Measurements from ENCODE around the gene REL.
"Not testable (repeated sequence)": the region's sequence is repeated elsewhere in the genome, so short reads cannot be mapped to it uniquely, and the experiment has no call there.

Gene REL

GRCh38 chr2:60884800-60885199, 3.4 kb downstream of the REL start:
- H3K27ac ChIP-seq (ENCODE audit: low read depth, low read length) = peak overlapping the region; percentile 95
- H3K27me3 ChIP-seq (ENCODE audit: control insufficient read depth in 5 of 5, insufficient read depth in 4 of 5, low read length in 5 of 5) = no peaks in the 10 kb centered on the region
- H3K9ac ChIP-seq (ENCODE audit: low read length in 5 of 5) = peak overlapping the region in 4 of 5 donors; percentile 9 to 98 (median 52)
- no peaks in the 10 kb centered on the region for H3K36me3 ChIP-seq (ENCODE audit: control insufficient read depth in 5 of 5, insufficient read depth in 5 of 5, low read length in 5 of 5)
- H3K9me3 ChIP-seq (ENCODE audit: control insufficient read depth in 5 of 5, low read length in 5 of 5) = no peaks in the 10 kb centered on the region
- peaks cover 0 to 38% (median 30%) of the 10 kb centered on the region in 5 donors for H3K4me1 ChIP-seq (ENCODE audit: control insufficient read depth in 5 of 5, insufficient read depth in 5 of 5, low read length in 5 of 5)
- H3K4me3 ChIP-seq (ENCODE audit: low read depth in 1 of 5, low read length in 5 of 5) = peak overlapping the region in 4 of 5 donors; percentile 4 to 91 (median 14)

GRCh38 chr2:60885683-60886082, 4.3 kb downstream of the REL start:
- Histone ChIP-seq H3K36me3 (ENCODE audit: control insufficient read depth in 5 of 5, insufficient read depth in 5 of 5, low read length in 5 of 5) (no peaks in the 10 kb centered on the region), H3K9ac (ENCODE audit: low read length in 5 of 5) (peak overlapping the region in 3 of 5 donors; percentile 2 to 48 (median 25)), H3K27ac (ENCODE audit: low read depth, low read length) (peak overlapping the region; percentile 95), H3K9me3 (ENCODE audit: control insufficient read depth in 5 of 5, low read length in 5 of 5) (no peaks in the 10 kb centered on the region), H3K4me3 (ENCODE audit: low read depth in 1 of 5, low read length in 5 of 5) (peak overlapping the region in 2 of 5 donors; percentile 18 to 91), H3K4me1 (ENCODE audit: control insufficient read depth in 5 of 5, insufficient read depth in 5 of 5, low read length in 5 of 5) (peaks cover 0 to 31% (median 24%) of the 10 kb centered on the region in 5 donors), H3K27me3 (ENCODE audit: control insufficient read depth in 5 of 5, insufficient read depth in 4 of 5, low read length in 5 of 5) (no peaks in the 10 kb centered on the region)

DNA sequence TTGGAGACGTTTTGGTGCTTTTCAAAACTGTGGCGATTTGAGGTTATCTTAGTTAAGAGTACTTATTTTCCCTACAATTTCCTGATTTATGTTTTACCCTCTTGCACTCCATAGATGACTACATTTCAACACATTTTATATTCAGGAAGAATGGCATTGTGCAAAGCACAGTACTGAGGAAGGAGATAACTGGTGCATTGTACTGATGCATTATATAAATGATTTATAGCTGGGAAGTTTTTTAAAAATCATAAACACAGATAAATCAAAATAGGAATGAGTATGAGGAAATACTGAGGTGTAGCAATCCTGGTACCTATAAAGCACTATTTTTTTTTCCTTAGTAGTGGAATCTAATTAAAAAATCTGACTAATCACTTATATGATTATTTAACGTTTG, 5.6 kb downstream of the REL start:
- H3K27ac ChIP-seq (ENCODE audit: low read depth, low read length) = no peak overlapping the region
- no peaks in the 10 kb centered on the region for H3K27me3 ChIP-seq (ENCODE audit: control insufficient read depth in 5 of 5, insufficient read depth in 4 of 5, low read length in 5 of 5)
- peaks cover 0 to 2% (median 2%) of the 10 kb centered on the region in 5 donors for H3K36me3 ChIP-seq (ENCODE audit: control insufficient read depth in 5 of 5, insufficient read depth in 5 of 5, low read length in 5 of 5)
- H3K9ac ChIP-seq (ENCODE audit: low read length in 5 of 5) = no peak overlapping the region
- no peak overlapping the region for H3K4me3 ChIP-seq (ENCODE audit: low read depth in 1 of 5, low read length in 5 of 5)
- H3K4me1 ChIP-seq (ENCODE audit: control insufficient read depth in 5 of 5, insufficient read depth in 5 of 5, low read length in 5 of 5) = peaks cover 0 to 31% (median 24%) of the 10 kb centered on the region in 5 donors
- H3K9me3 ChIP-seq (ENCODE audit: control insufficient read depth in 5 of 5, low read length in 5 of 5) = no peaks in the 10 kb centered on the region

GRCh38 chr2:60888853-60889252, 7.5 kb downstream of the REL start:
- H3K36me3 ChIP-seq (ENCODE audit: control insufficient read depth in 5 of 5, insufficient read depth in 5 of 5, low read length in 5 of 5) = peaks cover 0 to 10% (median 3%) of the 10 kb centered on the region in 5 donors
- H3K9me3 ChIP-seq (ENCODE audit: control insufficient read depth in 5 of 5, low read length in 5 of 5) = no peaks in the 10 kb centered on the region
- H3K9ac ChIP-seq (ENCODE audit: low read length in 5 of 5) = no peak overlapping the region
- no peak overlapping the region for H3K4me3 ChIP-seq (ENCODE audit: low read depth in 1 of 5, low read length in 5 of 5)
- H3K27ac ChIP-seq (ENCODE audit: low read depth, low read length) = no peak overlapping the region
- peaks cover 0 to 23% (median 18%) of the 10 kb centered on the region in 5 donors for H3K4me1 ChIP-seq (ENCODE audit: control insufficient read depth in 5 of 5, insufficient read depth in 5 of 5, low read length in 5 of 5)
- no peaks in the 10 kb centered on the region for H3K27me3 ChIP-seq (ENCODE audit: control insufficient read depth in 5 of 5, insufficient read depth in 4 of 5, low read length in 5 of 5)

DNA sequence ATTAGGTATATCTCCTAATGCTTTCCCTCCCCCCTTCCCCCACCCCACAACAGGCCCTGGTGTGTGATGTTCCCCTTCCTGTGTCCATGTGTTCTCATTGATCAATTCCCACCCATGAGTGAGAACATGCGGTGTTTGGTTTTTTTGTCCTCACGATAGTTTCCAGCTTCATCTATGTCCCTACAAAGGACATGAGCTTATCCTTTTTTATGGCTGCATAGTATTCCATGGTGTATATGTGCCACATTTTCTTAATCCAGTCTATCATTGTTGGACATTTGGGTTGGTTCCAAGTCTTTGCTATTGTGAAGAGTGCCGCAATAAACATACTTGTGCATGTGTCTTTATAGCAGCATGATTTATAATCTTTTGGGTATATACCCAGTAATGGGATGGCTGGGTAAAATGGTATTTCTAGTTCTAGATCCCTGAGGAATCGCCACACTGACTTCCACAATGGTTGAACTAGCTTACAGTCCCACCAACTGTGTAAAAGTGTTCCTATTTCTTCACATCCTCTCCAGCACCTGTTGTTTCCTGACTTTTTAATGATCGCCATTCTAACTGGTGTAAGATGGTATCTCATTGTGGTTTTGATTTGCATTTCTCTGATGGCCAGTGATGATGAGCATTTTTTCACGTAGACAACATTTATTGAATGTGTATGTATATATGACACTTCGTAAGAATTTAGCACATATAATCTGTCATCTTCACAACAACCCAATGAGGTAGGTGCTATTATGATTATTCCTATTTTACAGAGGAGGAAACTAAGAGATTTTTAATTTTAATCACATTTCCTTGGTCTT, 8.4 kb downstream of the REL start:
- not testable (repeated sequence) for H3K27ac ChIP-seq (ENCODE audit: low read depth, low read length); H3K9me3 ChIP-seq (ENCODE audit: control insufficient read depth in 5 of 5, low read length in 5 of 5); H3K9ac ChIP-seq (ENCODE audit: low read length in 5 of 5); H3K4me3 ChIP-seq (ENCODE audit: low read depth in 1 of 5, low read length in 5 of 5); H3K27me3 ChIP-seq (ENCODE audit: control insufficient read depth in 5 of 5, insufficient read depth in 4 of 5, low read length in 5 of 5)
- Histone ChIP-seq H3K36me3 (ENCODE audit: control insufficient read depth in 5 of 5, insufficient read depth in 5 of 5, low read length in 5 of 5) (peaks cover 4 to 17% (median 6%) of the 10 kb centered on the region in 5 donors), H3K4me1 (ENCODE audit: control insufficient read depth in 5 of 5, insufficient read depth in 5 of 5, low read length in 5 of 5) (peaks cover 0 to 23% (median 14%) of the 10 kb centered on the region in 5 donors)

DNA sequence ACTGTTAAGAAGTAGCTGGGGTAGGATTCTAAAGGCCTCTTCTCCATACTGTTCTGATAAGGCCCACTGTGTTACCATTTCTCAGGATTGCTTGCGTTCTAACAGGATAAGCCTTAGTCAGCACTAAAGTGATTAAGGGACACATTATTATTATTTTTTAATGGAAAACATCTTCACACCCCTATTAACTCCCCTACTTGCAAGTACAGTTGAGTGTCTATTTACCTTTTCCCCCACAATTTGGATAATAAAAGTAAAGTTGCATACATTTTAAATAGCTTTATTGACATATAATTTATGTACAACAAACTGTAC, 9.0 kb downstream of the REL start:
- Histone ChIP-seq H3K4me1 (ENCODE audit: control insufficient read depth in 5 of 5, insufficient read depth in 5 of 5, low read length in 5 of 5) (peaks cover 0 to 20% (median 9%) of the 10 kb centered on the region in 5 donors), H3K9ac (ENCODE audit: low read length in 5 of 5) (no peak overlapping the region), H3K27me3 (ENCODE audit: control insufficient read depth in 5 of 5, insufficient read depth in 4 of 5, low read length in 5 of 5) (no peaks in the 10 kb centered on the region), H3K9me3 (ENCODE audit: control insufficient read depth in 5 of 5, low read length in 5 of 5) (no peaks in the 10 kb centered on the region), H3K36me3 (ENCODE audit: control insufficient read depth in 5 of 5, insufficient read depth in 5 of 5, low read length in 5 of 5) (peaks cover 7 to 18% (median 9%) of the 10 kb centered on the region in 5 donors), H3K4me3 (ENCODE audit: low read depth in 1 of 5, low read length in 5 of 5) (no peak overlapping the region), H3K27ac (ENCODE audit: low read depth, low read length) (no peak overlapping the region)

GRCh38 chr2:60891180-60891579, 9.8 kb downstream of the REL start:
- Histone ChIP-seq H3K4me1 (ENCODE audit: control insufficient read depth in 5 of 5, insufficient read depth in 5 of 5, low read length in 5 of 5) (peaks cover 0 to 13% (median under 1%) of the 10 kb centered on the region in 5 donors), H3K9ac (ENCODE audit: low read length in 5 of 5) (no peak overlapping the region), H3K9me3 (ENCODE audit: control insufficient read depth in 5 of 5, low read length in 5 of 5) (no peaks in the 10 kb centered on the region), H3K27ac (ENCODE audit: low read depth, low read length) (no peak overlapping the region), H3K4me3 (ENCODE audit: low read depth in 1 of 5, low read length in 5 of 5) (no peak overlapping the region), H3K27me3 (ENCODE audit: control insufficient read depth in 5 of 5, insufficient read depth in 4 of 5, low read length in 5 of 5) (no peaks in the 10 kb centered on the region), H3K36me3 (ENCODE audit: control insufficient read depth in 5 of 5, insufficient read depth in 5 of 5, low read length in 5 of 5) (peaks cover 11 to 26% (median 15%) of the 10 kb centered on the region in 5 donors)

DNA sequence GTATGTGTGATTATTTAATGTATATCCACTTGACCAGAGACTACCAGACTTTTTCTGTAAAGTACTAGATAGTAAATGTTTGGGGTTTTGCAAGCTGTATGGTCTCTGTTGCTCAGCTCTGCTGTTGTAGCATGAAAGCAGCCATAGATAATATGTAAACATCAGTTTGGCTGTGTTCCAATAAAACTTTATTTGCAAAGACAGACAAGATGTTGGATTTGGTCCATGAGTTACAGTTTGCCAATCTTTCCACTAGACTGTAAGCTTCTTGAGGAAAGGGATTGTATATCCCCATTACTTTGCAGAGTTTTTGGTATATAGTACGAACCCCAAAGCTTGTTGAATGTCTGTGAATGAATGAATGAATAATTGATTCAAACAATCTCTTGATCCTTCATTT, 17.2 kb downstream of the REL start:
- no peaks in the 10 kb centered on the region for H3K9me3 ChIP-seq (ENCODE audit: control insufficient read depth in 5 of 5, low read length in 5 of 5)
- peaks cover 27 to 62% (median 37%) of the 10 kb centered on the region in 5 donors for H3K36me3 ChIP-seq (ENCODE audit: control insufficient read depth in 5 of 5, insufficient read depth in 5 of 5, low read length in 5 of 5)
- no peaks in the 10 kb centered on the region for H3K27me3 ChIP-seq (ENCODE audit: control insufficient read depth in 5 of 5, insufficient read depth in 4 of 5, low read length in 5 of 5)
- no peak overlapping the region for H3K9ac ChIP-seq (ENCODE audit: low read length in 5 of 5)
- no peak overlapping the region for H3K27ac ChIP-seq (ENCODE audit: low read depth, low read length)
- no peaks in the 10 kb centered on the region for H3K4me1 ChIP-seq (ENCODE audit: control insufficient read depth in 5 of 5, insufficient read depth in 5 of 5, low read length in 5 of 5)
- H3K4me3 ChIP-seq (ENCODE audit: low read depth in 1 of 5, low read length in 5 of 5) = no peak overlapping the region

- peaks cover 23 to 61% (median 35%) of the 10 kb centered on the region in 5 donors for H3K36me3 ChIP-seq (ENCODE audit: control insufficient read depth in 5 of 5, insufficient read depth in 5 of 5, low read length in 5 of 5)
- H3K4me1 ChIP-seq (ENCODE audit: control insufficient read depth in 5 of 5, insufficient read depth in 5 of 5, low read length in 5 of 5) = no peaks in the 10 kb centered on the region
- H3K4me3 ChIP-seq (ENCODE audit: low read depth in 1 of 5, low read length in 5 of 5) = no peak overlapping the region
- no peaks in the 10 kb centered on the region for H3K9me3 ChIP-seq (ENCODE audit: control insufficient read depth in 5 of 5, low read length in 5 of 5)
- no peak overlapping the region for H3K27ac ChIP-seq (ENCODE audit: low read depth, low read length)
- H3K27me3 ChIP-seq (ENCODE audit: control insufficient read depth in 5 of 5, insufficient read depth in 4 of 5, low read length in 5 of 5) = no peaks in the 10 kb centered on the region
- no peak overlapping the region for H3K9ac ChIP-seq (ENCODE audit: low read length in 5 of 5)
These were observed 18.0 kb downstream of the REL start for GRCh38 chr2:60899230-60899891.

DNA sequence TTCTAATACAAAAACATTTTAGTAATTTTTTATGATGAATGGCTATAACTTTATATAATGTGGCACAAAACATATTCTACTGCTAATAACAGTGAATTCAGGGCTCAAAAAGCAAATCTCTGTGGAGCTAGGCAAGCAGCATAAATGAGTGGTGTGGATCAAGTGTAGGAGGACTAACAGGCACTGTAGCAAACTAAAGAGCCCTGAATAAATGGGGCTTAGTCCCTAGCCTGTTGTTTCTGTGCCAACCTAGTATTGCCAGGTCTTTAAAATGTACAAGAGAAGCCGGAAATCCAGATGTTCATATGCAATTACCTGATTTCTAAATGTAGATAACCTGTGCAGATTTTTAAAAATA, 18.5 kb downstream of the REL start:
- no peak overlapping the region for H3K9ac ChIP-seq (ENCODE audit: low read length in 5 of 5)
- no peak overlapping the region for H3K27ac ChIP-seq (ENCODE audit: low read depth, low read length)
- no peaks in the 10 kb centered on the region for H3K9me3 ChIP-seq (ENCODE audit: control insufficient read depth in 5 of 5, low read length in 5 of 5)
- H3K4me3 ChIP-seq (ENCODE audit: low read depth in 1 of 5, low read length in 5 of 5) = no peak overlapping the region
- no peaks in the 10 kb centered on the region for H3K27me3 ChIP-seq (ENCODE audit: control insufficient read depth in 5 of 5, insufficient read depth in 4 of 5, low read length in 5 of 5)
- peaks cover 21 to 61% (median 35%) of the 10 kb centered on the region in 5 donors for H3K36me3 ChIP-seq (ENCODE audit: control insufficient read depth in 5 of 5, insufficient read depth in 5 of 5, low read length in 5 of 5)
- no peaks in the 10 kb centered on the region for H3K4me1 ChIP-seq (ENCODE audit: control insufficient read depth in 5 of 5, insufficient read depth in 5 of 5, low read length in 5 of 5)
